ENCODE results near the gene EPN1. TPM values are rescaled to one million over a fixed set of nuclear protein-coding genes. Genes with fewer than 3 reads are reported as not detected.

The EPN1 gene
- total RNA-seq, 2 donors from 2014 or later, result 40.7 to 63.9 TPM

- H3K9me3 Mint-ChIP-seq, result no peaks in the 10 kb centered on the region
- peak overlapping the region in 1 of 2 donors; percentile 33 for H3K27ac Mint-ChIP-seq
- H3K4me1 Mint-ChIP-seq (ENCODE audit: low read depth in 2 of 2), result peaks cover 49 to 51% of the 10 kb centered on the region in 2 donors
- DNase-seq (ENCODE audit: low spot score) (no peak), ATAC-seq (no peak)
- H3K36me3 Mint-ChIP-seq, result peaks cover 23% of the 10 kb centered on the region
- no peak overlapping the region for H3K4me3 Mint-ChIP-seq
- no peaks in the 10 kb centered on the region for H3K27me3 Mint-ChIP-seq
Observed at GRCh38 chr19:55673465-55673864, 1.6 kb upstream of the EPN1 start.

DNA sequence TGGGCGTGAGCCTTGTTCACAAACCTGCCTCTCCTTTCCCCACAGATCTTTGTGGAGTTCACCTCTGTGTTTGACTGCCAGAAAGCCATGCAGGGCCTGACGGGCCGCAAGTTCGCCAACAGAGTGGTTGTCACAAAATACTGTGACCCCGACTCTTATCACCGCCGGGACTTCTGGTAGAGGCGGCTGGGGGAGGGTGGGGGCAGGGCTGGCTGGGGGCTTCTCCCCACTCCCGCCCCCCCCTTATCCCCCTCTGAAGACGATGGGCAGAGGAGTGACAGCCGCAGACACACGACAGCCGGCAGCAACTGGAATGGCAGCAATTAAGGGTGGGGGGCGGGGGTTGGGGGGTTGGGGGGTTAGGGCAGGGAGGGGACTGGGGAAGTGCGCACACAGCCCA, 1.1 kb upstream of the EPN1 start:
- DNase-seq (ENCODE audit: low spot score) (no peak), ATAC-seq (no peak)
- no peaks in the 10 kb centered on the region for H3K9me3 Mint-ChIP-seq
- H3K27ac Mint-ChIP-seq, result peak overlapping the region; percentile 31 to 33
- no peaks in the 10 kb centered on the region for H3K27me3 Mint-ChIP-seq
- H3K4me3 Mint-ChIP-seq, result no peak overlapping the region
- peaks cover 23% of the 10 kb centered on the region for H3K36me3 Mint-ChIP-seq
- H3K4me1 Mint-ChIP-seq (ENCODE audit: low read depth in 2 of 2), result peaks cover 51 to 52% of the 10 kb centered on the region in 2 donors

- Mint-ChIP-seq H3K9me3 (no peaks in the 10 kb centered on the region), H3K27ac (peak overlapping the region; percentile 31 to 45), H3K27me3 (no peaks in the 10 kb centered on the region), H3K4me3 (peak overlapping the region; percentile 62), H3K36me3 (peaks cover 23% of the 10 kb centered on the region), H3K4me1 (ENCODE audit: low read depth in 2 of 2) (peaks cover 57 to 58% of the 10 kb centered on the region in 2 donors)
- ATAC-seq (no peak), DNase-seq (ENCODE audit: low spot score) (no peak)
Observed at GRCh38 chr19:55674459-55674840, 576 bp upstream of the EPN1 start.

DNA sequence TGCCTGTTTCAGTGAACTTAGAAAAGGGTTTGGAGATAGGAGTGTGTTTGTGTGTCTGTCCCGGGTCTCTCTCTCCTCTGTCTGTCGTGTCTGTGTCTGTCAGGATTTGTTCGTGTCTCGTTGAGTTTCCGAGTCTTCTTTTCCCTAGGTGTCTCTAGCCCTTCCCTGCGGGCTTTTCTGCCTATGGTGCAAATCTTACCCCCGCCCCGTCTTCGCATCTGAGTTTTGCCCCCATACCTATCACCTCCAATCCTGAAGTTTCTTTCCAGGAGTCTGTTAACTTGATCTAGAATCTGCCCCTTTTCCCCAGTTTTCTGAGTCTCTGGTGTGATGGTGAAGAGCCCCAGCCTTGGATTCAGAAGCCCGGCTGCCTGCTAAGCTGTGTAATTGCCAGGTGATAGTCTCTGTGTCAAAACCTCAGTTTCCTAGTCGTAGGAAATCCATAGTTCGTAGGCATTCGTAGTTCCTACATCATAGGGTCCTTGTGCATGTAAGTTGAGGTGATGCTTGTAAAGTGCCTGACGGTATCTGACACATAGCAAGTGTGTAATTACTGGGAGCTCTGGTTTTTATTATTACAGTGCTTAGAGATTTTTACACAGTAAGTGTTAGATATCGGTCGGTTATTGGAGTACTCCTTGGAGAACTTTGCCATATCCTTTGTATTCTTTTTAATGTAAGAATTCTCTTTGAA, 782 bp downstream of the EPN1 start:
- DNase-seq (ENCODE audit: low spot score), result no peak

GRCh38 chr19:55676383-55676782, 1.4 kb downstream of the EPN1 start:
- H3K27me3 Mint-ChIP-seq, result no peaks in the 10 kb centered on the region
- peak overlapping the region; percentile 74 to 87 for H3K27ac Mint-ChIP-seq
- peak overlapping the region; percentile 93 for H3K4me3 Mint-ChIP-seq
- peaks cover 23% of the 10 kb centered on the region for H3K36me3 Mint-ChIP-seq
- H3K9me3 Mint-ChIP-seq, result no peaks in the 10 kb centered on the region
- H3K4me1 Mint-ChIP-seq (ENCODE audit: low read depth in 2 of 2), result peaks cover 53 to 55% of the 10 kb centered on the region in 2 donors
- ATAC-seq (no peak), DNase-seq (ENCODE audit: low spot score) (no peak)

More for the DNA sequence above, 782 bp downstream of the EPN1 start:
- Mint-ChIP-seq H3K4me1 (ENCODE audit: low read depth in 2 of 2) (peaks cover 58 to 61% of the 10 kb centered on the region in 2 donors), H3K4me3 (peak overlapping the region; percentile 93), H3K9me3 (no peaks in the 10 kb centered on the region), H3K27me3 (no peaks in the 10 kb centered on the region), H3K36me3 (peaks cover 23% of the 10 kb centered on the region), H3K27ac (peak overlapping the region; percentile 74 to 87)
- ATAC-seq, result no peak

DNA sequence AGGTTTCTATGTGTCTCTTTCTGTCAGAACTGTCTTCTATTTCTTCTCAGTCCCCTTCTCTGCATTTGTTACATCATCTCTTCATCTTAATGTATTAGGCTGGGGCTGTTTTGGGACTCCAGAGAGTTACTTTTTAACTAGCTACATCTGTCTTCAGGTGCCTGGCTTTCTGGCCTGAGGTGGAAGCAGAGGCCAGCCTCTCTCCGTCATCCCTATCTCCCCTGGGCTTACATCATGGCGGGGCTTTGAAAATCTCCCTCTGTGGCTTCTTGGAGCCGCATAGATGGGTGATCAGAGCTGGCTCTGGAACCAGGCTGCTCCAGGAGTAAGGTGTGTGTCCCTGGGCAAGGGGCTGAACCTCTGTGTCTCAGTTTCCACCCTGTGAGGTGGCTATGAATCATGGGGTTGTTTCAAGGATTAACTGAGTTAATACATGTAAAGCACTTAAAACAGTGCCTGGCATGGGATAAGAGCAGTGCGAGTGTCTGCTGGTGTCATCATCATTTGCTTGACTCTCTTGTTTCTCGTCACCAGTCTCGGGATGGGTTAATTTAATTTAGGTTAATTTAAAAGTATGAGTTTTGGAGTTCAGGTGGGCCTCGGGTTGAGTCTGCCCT, 2.0 kb downstream of the EPN1 start:
- ATAC-seq (no peak), DNase-seq (ENCODE audit: low spot score) (no peak)
- H3K36me3 Mint-ChIP-seq, result peaks cover 23% of the 10 kb centered on the region
- H3K9me3 Mint-ChIP-seq, result no peaks in the 10 kb centered on the region
- H3K4me3 Mint-ChIP-seq, result peak overlapping the region; percentile 93
- H3K27ac Mint-ChIP-seq, result peak overlapping the region; percentile 74 to 87
- no peaks in the 10 kb centered on the region for H3K27me3 Mint-ChIP-seq
- peaks cover 51 to 55% of the 10 kb centered on the region in 2 donors for H3K4me1 Mint-ChIP-seq (ENCODE audit: low read depth in 2 of 2)

DNA sequence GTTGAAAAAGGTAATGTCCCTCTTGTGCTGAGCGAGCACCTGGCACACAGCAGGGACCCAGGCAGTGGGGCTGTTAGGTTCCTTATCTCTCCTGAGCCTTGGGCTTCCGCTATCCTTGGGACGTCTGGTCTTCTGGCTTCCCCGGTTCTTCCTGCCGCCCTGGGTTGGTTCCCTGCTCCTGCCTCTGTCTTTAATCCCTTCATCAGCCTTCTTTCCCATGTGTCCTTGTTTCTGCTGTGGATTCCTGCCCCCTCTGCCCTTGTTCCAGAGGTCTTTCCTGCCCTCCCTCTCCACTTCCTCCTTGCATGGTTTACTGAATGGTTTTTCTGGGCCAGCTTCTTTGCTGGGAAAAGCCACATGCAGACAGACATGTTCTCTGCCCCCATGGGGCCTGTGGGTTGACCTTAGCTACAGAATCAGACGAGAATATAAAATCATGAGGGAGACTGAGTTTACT, 2.6 kb downstream of the EPN1 start:
- no peak for ATAC-seq
- Mint-ChIP-seq H3K36me3 (peaks cover 19% of the 10 kb centered on the region), H3K27me3 (no peaks in the 10 kb centered on the region)

DNA sequence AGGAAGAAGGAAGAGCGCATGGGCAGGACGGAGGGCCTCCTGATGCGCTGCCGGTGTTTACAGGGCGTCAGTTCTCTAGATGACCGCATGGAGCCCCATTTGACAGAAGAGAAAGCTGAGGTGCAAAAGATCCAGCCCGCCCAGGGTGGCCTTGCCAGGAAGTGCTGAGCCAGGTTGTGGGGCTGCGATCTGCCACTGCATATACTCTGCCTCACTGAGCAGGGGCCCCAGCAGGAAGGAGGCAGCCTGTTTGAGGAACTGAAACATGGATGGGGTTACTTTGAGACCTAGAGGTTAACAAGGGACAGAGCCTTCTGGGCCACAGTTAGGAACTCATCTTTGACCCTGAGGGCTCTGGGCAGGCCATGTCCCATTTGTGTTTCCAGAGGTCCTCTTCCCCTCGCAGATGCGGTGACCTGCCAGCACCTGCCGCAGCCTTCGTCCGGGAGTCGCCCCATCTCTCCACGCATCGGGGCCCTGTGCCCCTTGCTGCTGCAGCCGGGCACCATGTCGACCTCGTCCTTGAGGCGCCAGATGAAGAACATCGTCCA, 3.2 kb downstream of the EPN1 start:
- H3K36me3 Mint-ChIP-seq, result peaks cover 19% of the 10 kb centered on the region
- ATAC-seq (no peak), DNase-seq (ENCODE audit: low spot score) (no peak)
- H3K4me3 Mint-ChIP-seq, result peak overlapping the region; percentile 93
- peaks cover 48 to 49% of the 10 kb centered on the region in 2 donors for H3K4me1 Mint-ChIP-seq (ENCODE audit: low read depth in 2 of 2)
- H3K9me3 Mint-ChIP-seq, result no peaks in the 10 kb centered on the region
- H3K27ac Mint-ChIP-seq, result peak overlapping the region in 1 of 2 donors; percentile 87
- H3K27me3 Mint-ChIP-seq, result no peaks in the 10 kb centered on the region

More for the DNA sequence above, 2.6 kb downstream of the EPN1 start:
- H3K9me3 Mint-ChIP-seq, result no peaks in the 10 kb centered on the region
- peak overlapping the region; percentile 93 for H3K4me3 Mint-ChIP-seq
- DNase-seq (ENCODE audit: low spot score), result no peak
- peaks cover 48 to 51% of the 10 kb centered on the region in 2 donors for H3K4me1 Mint-ChIP-seq (ENCODE audit: low read depth in 2 of 2)
- H3K27ac Mint-ChIP-seq, result peak overlapping the region in 1 of 2 donors; percentile 87

- H3K36me3 Mint-ChIP-seq, result peaks cover 19% of the 10 kb centered on the region
- H3K27ac Mint-ChIP-seq, result peak overlapping the region in 1 of 2 donors; percentile 52
- no peak for ATAC-seq
- no peak for DNase-seq (ENCODE audit: low spot score)
- no peak overlapping the region for H3K4me3 Mint-ChIP-seq
- no peaks in the 10 kb centered on the region for H3K27me3 Mint-ChIP-seq
- peaks cover 41 to 44% of the 10 kb centered on the region in 2 donors for H3K4me1 Mint-ChIP-seq (ENCODE audit: low read depth in 2 of 2)
- H3K9me3 Mint-ChIP-seq, result no peaks in the 10 kb centered on the region
Observed at GRCh38 chr19:55679343-55680257, 4.6 kb downstream of the EPN1 start.

- H3K4me1 Mint-ChIP-seq (ENCODE audit: low read depth in 2 of 2), result peaks cover 38 to 40% of the 10 kb centered on the region in 2 donors
- peaks cover 16% of the 10 kb centered on the region for H3K36me3 Mint-ChIP-seq
- no peaks in the 10 kb centered on the region for H3K9me3 Mint-ChIP-seq
- no peak for DNase-seq (ENCODE audit: low spot score)
- no peak overlapping the region for H3K4me3 Mint-ChIP-seq
- no peak for ATAC-seq
- no peaks in the 10 kb centered on the region for H3K27me3 Mint-ChIP-seq
- no peak overlapping the region for H3K27ac Mint-ChIP-seq
Observed at GRCh38 chr19:55680339-55681130, 5.5 kb downstream of the EPN1 start.

- ATAC-seq (no peak), DNase-seq (ENCODE audit: low spot score) (no peak)
- H3K4me3 Mint-ChIP-seq, result no peak overlapping the region
- no peaks in the 10 kb centered on the region for H3K9me3 Mint-ChIP-seq
- peaks cover 11% of the 10 kb centered on the region for H3K36me3 Mint-ChIP-seq
- H3K4me1 Mint-ChIP-seq (ENCODE audit: low read depth in 2 of 2), result peaks cover 33 to 38% of the 10 kb centered on the region in 2 donors
- H3K27me3 Mint-ChIP-seq, result no peaks in the 10 kb centered on the region
- H3K27ac Mint-ChIP-seq, result no peak overlapping the region
Observed at GRCh38 chr19:55681131-55682092, 6.4 kb downstream of the EPN1 start.

Measured in natural killer cell treated with Interleukin-12 subunit alpha and Interleukin-12 subunit beta and Interleukin-15 and Interleukin-18, amount 100 ng/mL, for 72 hours (primary cell).